GM06990 (cell line): ENCODE data around the gene CDT1.

Source experiments
- DNase-seq: peaks from one replicate; pipeline ENCODE4 v3.0.0-alpha.2; 2011; ENCODE audit not compliant: insufficient read length; ENCODE audit errors: extremely low read depth
- H3K27me3 ChIP-seq: replicated peaks from 2 replicates; pipeline ENCODE4 v1.6.0; 2011; ENCODE audit warnings: low read length; ENCODE audit not compliant: control insufficient read depth, insufficient read depth
- H3K36me3 ChIP-seq: 2 replicates; pipeline ENCODE4 v1.5.1; 2011; ENCODE audit warnings: low read length; ENCODE audit not compliant: control insufficient read depth, insufficient read depth
- H3K4me3 ChIP-seq: replicated peaks from 2 replicates; pipeline ENCODE4 v1.5.1; 2011; ENCODE audit warnings: low read depth, mild to moderate bottlenecking, control low read depth, low read length
- TF ChIP-seq, protein P1 (sequence below): IDR thresholded peaks from 2 replicates; pipeline ENCODE4 v1.5.1; 2011; ENCODE audit warnings: low read length, control low read depth, mild to moderate bottlenecking, inconsistent platforms; ENCODE audit not compliant: insufficient read depth, poor library complexity, severe bottlenecking

CDT1 gene

DNA sequence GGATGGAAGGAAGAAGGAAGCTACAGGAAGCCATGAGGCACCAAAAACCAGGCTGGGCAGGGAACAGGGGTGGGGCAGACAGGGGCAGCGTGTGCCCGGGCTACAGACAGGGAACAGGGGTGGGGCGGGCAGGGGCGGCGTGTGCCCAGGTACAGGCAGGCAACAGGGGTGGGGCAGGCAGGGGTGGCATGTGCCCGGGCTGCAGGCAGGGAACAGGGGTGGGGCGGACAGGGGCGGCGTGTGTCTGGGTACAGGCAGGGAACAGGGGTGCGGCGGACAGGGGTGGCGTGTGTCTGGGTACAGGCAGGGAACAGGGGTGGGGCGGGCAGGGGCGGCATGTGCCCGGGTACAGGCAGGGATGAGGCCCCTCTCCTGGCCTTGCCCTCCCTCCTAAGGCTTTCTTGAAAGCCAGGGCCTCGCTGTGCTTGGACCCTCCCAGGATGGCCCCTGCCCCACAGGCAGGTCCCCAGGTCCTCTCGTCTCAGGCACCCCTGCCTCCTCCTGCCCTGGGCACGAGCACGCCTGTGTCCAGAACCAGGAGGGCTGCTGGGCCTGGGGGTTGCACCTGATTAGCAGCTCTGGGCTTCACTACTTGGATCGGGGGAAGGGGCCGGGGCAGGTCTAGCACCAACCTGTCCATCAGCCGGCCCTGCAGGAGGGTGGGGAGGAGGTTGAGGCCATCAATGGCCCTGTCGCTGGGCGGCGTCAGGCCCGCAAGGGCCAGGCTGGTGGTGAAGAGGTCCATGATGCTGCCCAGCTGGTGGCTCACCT is 22.7 kb downstream of the CDT1 start:
- TF ChIP-seq, protein P1, sequence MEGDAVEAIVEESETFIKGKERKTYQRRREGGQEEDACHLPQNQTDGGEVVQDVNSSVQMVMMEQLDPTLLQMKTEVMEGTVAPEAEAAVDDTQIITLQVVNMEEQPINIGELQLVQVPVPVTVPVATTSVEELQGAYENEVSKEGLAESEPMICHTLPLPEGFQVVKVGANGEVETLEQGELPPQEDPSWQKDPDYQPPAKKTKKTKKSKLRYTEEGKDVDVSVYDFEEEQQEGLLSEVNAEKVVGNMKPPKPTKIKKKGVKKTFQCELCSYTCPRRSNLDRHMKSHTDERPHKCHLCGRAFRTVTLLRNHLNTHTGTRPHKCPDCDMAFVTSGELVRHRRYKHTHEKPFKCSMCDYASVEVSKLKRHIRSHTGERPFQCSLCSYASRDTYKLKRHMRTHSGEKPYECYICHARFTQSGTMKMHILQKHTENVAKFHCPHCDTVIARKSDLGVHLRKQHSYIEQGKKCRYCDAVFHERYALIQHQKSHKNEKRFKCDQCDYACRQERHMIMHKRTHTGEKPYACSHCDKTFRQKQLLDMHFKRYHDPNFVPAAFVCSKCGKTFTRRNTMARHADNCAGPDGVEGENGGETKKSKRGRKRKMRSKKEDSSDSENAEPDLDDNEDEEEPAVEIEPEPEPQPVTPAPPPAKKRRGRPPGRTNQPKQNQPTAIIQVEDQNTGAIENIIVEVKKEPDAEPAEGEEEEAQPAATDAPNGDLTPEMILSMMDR, result no peak
- DNase-seq, result no peak
- H3K27me3 ChIP-seq, result no peaks in the 10 kb centered on the region
- H3K36me3 ChIP-seq, result peaks cover 3% of the 10 kb centered on the region
- no peak overlapping the region for H3K4me3 ChIP-seq

DNA sequence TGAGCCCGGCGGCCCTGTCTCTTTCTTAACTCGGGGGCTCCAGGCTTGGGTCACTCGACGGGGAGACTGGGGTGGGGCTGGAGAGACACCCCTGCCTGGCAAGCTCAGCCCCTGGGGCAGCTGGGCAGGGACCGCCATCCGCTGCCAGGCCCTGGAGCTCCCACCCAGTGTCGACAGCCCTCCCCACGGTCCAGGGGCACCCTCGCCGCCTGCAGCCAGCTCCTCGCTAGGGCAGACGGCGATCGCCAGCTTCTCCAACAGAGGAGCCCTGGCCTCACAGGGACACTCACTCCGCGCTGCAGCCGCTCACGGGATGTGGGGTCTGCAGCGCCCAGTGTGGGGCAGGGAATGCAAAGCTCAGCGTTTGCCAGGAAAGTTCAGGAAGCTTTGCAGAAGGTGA is 24.1 kb downstream of the CDT1 start:
- peaks cover 2% of the 10 kb centered on the region for H3K36me3 ChIP-seq
- H3K27me3 ChIP-seq, result no peaks in the 10 kb centered on the region
- no peak for DNase-seq
- H3K4me3 ChIP-seq, result no peak overlapping the region
- TF ChIP-seq, protein P1, result no peak

DNA sequence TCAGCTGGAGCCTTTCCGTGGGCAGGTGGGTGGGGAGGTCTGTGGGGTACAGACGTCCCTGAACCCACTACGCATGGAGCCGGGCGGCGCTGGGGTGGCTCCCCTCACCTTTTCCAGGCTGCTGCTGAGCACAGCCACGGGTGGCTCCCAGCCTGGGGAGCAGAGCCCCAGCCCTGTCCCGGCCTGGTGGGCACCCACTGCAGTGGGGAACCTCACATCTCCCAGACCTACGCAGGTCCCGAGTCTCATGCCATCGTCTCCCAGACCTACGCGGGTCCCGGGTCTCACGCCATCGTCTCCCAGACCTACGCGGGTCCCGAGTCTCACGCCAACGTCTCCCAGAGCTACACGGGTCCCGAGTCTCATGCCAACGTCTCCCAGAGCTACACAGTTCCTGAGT is 25.1 kb downstream of the CDT1 start:
- DNase-seq, result no peak
- Histone ChIP-seq H3K27me3 (no peaks in the 10 kb centered on the region), H3K4me3 (no peak overlapping the region), H3K36me3 (peaks cover 2% of the 10 kb centered on the region)
- TF ChIP-seq, protein P1, result no peak

DNA sequence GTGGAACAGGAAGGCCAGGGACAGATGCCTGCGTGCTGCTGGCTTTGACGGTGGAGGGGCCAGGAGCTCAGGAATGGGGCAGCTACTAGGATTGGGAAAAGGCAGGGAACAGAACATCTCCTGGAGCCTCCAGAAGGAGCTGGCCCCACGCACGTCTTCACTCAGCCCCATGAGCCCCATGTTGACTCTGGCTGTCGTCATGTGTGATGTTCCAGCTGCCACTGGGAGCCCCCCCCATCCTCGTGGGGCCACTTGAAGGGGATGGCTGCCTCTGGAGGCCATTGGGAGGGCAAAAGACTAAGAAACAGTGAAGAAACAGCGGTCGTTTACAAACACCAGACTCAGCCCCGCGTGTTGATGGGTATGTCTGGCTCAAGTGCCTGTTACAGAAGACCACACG is 26.7 kb downstream of the CDT1 start:
- Histone ChIP-seq H3K27me3 (no peaks in the 10 kb centered on the region), H3K4me3 (no peak overlapping the region), H3K36me3 (no peaks in the 10 kb centered on the region)
- TF ChIP-seq, protein P1, result no peak
- DNase-seq, result no peak

DNA sequence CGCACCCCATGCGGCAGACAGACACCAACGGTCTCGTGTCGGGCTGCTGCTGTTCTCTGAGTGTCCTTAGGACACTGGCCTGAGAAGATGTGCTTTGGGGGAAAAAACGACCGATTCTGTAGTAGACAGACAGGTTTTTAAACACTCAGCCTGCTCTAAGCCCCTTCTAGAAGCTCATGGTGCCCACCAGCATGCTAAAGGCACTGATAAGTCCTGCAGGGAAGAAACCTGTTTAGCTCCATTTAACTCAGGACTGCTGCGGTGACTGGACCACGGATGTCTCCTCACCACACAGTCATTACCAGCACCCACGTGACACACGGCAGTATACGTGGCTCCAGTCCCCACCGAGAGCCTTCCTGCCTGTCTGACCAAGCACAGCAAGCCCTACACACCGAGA is 27.2 kb downstream of the CDT1 start:
- H3K36me3 ChIP-seq, result no peaks in the 10 kb centered on the region
- no peaks in the 10 kb centered on the region for H3K27me3 ChIP-seq
- H3K4me3 ChIP-seq, result no peak overlapping the region
- no peak for DNase-seq
- TF ChIP-seq, protein P1, result no peak
